Measurements from ENCODE around the gene RGS19.

Gene RGS19

GRCh38 chr20:64076061-64076997 is 3.0 kb downstream of the RGS19 start:
- Histone ChIP-seq H3K36me3 (ENCODE audit: control insufficient read depth, insufficient read depth, low read length) (no peaks in the 10 kb centered on the region), H3K4me3 (ENCODE audit: low read length) (no peak overlapping the region), H3K4me1 (ENCODE audit: control insufficient read depth, insufficient read depth, low read length) (peaks cover 14% of the 10 kb centered on the region), H3K9me3 (ENCODE audit: control insufficient read depth, low read length) (no peaks in the 10 kb centered on the region), H3K9ac (ENCODE audit: low read length) (no peak overlapping the region), H3K27me3 (ENCODE audit: control insufficient read depth, insufficient read depth, low read length) (peaks cover 12% of the 10 kb centered on the region)

GRCh38 chr20:64075556-64075955 is 3.8 kb downstream of the RGS19 start:
- H3K36me3 ChIP-seq (ENCODE audit: control insufficient read depth, insufficient read depth, low read length), result no peaks in the 10 kb centered on the region
- peaks cover 14% of the 10 kb centered on the region for H3K4me1 ChIP-seq (ENCODE audit: control insufficient read depth, insufficient read depth, low read length)
- peaks cover 8% of the 10 kb centered on the region for H3K27me3 ChIP-seq (ENCODE audit: control insufficient read depth, insufficient read depth, low read length)
- H3K9me3 ChIP-seq (ENCODE audit: control insufficient read depth, low read length), result no peaks in the 10 kb centered on the region
- H3K9ac ChIP-seq (ENCODE audit: low read length), result no peak overlapping the region
- no peak overlapping the region for H3K4me3 ChIP-seq (ENCODE audit: low read length)

GRCh38 chr20:64074963-64075362 is 4.4 kb downstream of the RGS19 start:
- H3K36me3 ChIP-seq (ENCODE audit: control insufficient read depth, insufficient read depth, low read length), result no peaks in the 10 kb centered on the region
- H3K4me3 ChIP-seq (ENCODE audit: low read length), result no peak overlapping the region
- H3K4me1 ChIP-seq (ENCODE audit: control insufficient read depth, insufficient read depth, low read length), result peaks cover 14% of the 10 kb centered on the region

GRCh38 chr20:64074184-64074789 is 5.0 kb downstream of the RGS19 start:
- Histone ChIP-seq H3K27me3 (ENCODE audit: control insufficient read depth, insufficient read depth, low read length) (peaks cover 8% of the 10 kb centered on the region), H3K9ac (ENCODE audit: low read length) (no peak overlapping the region), H3K4me3 (ENCODE audit: low read length) (no peak overlapping the region), H3K4me1 (ENCODE audit: control insufficient read depth, insufficient read depth, low read length) (peaks cover 12% of the 10 kb centered on the region), H3K9me3 (ENCODE audit: control insufficient read depth, low read length) (no peaks in the 10 kb centered on the region), H3K36me3 (ENCODE audit: control insufficient read depth, insufficient read depth, low read length) (no peaks in the 10 kb centered on the region)

More at GRCh38 chr20:64074963-64075362, 4.4 kb downstream of the RGS19 start:
- Histone ChIP-seq H3K27me3 (ENCODE audit: control insufficient read depth, insufficient read depth, low read length) (peaks cover 8% of the 10 kb centered on the region), H3K9me3 (ENCODE audit: control insufficient read depth, low read length) (no peaks in the 10 kb centered on the region), H3K9ac (ENCODE audit: low read length) (no peak overlapping the region)

GRCh38 chr20:64073476-64074183 is 5.7 kb downstream of the RGS19 start:
- Histone ChIP-seq H3K9me3 (ENCODE audit: control insufficient read depth, low read length) (no peaks in the 10 kb centered on the region), H3K4me1 (ENCODE audit: control insufficient read depth, insufficient read depth, low read length) (peaks cover 6% of the 10 kb centered on the region), H3K9ac (ENCODE audit: low read length) (no peak overlapping the region), H3K4me3 (ENCODE audit: low read length) (no peak overlapping the region), H3K27me3 (ENCODE audit: control insufficient read depth, insufficient read depth, low read length) (peaks cover 3% of the 10 kb centered on the region), H3K36me3 (ENCODE audit: control insufficient read depth, insufficient read depth, low read length) (no peaks in the 10 kb centered on the region)

DNA sequence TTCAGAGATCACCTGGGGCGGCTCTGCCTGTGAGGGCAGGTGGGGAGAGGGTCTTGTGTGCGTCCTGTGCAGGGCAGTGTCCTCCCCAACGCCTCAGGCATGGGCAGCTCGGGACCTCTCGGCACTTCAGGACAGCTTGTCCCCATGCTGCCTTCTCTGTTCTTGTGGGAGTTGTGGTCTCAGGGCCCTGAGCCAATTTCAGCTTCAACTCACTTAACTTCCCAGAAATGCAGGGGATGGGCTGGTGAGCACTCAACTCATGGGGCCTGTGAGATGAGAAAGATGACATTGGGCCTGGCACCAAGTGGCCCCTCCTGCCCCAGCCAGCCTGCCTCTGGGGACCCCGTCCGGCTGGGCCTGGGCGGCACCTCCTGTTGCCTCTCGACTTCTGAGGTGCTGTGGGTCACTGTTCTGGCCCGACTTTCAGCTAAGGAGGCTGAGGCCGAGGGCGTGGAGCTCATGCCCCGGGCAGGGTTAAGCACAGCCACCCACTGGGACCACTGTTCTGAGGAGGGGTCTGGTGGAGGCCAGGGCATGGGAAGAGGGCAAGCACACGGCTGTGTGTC is 6.7 kb downstream of the RGS19 start:
- no peaks in the 10 kb centered on the region for H3K9me3 ChIP-seq (ENCODE audit: control insufficient read depth, low read length)

GRCh38 chr20:64071341-64072332 is 7.7 kb downstream of the RGS19 start:
- Histone ChIP-seq H3K4me3 (ENCODE audit: low read length) (no peak overlapping the region), H3K9me3 (ENCODE audit: control insufficient read depth, low read length) (no peaks in the 10 kb centered on the region), H3K9ac (ENCODE audit: low read length) (no peak overlapping the region), H3K36me3 (ENCODE audit: control insufficient read depth, insufficient read depth, low read length) (no peaks in the 10 kb centered on the region), H3K4me1 (ENCODE audit: control insufficient read depth, insufficient read depth, low read length) (peaks cover 6% of the 10 kb centered on the region), H3K27me3 (ENCODE audit: control insufficient read depth, insufficient read depth, low read length) (no peaks in the 10 kb centered on the region)

More for the DNA sequence above, 6.7 kb downstream of the RGS19 start:
- Histone ChIP-seq H3K27me3 (ENCODE audit: control insufficient read depth, insufficient read depth, low read length) (no peaks in the 10 kb centered on the region), H3K9ac (ENCODE audit: low read length) (no peak overlapping the region), H3K36me3 (ENCODE audit: control insufficient read depth, insufficient read depth, low read length) (no peaks in the 10 kb centered on the region), H3K4me1 (ENCODE audit: control insufficient read depth, insufficient read depth, low read length) (no peaks in the 10 kb centered on the region), H3K4me3 (ENCODE audit: low read length) (no peak overlapping the region)

GRCh38 chr20:64070244-64070993 is 8.9 kb downstream of the RGS19 start:
- peaks cover 8% of the 10 kb centered on the region for H3K4me1 ChIP-seq (ENCODE audit: control insufficient read depth, insufficient read depth, low read length)
- no peak overlapping the region for H3K4me3 ChIP-seq (ENCODE audit: low read length)
- no peak overlapping the region for H3K9ac ChIP-seq (ENCODE audit: low read length)
- no peaks in the 10 kb centered on the region for H3K9me3 ChIP-seq (ENCODE audit: control insufficient read depth, low read length)
- no peaks in the 10 kb centered on the region for H3K36me3 ChIP-seq (ENCODE audit: control insufficient read depth, insufficient read depth, low read length)
- no peaks in the 10 kb centered on the region for H3K27me3 ChIP-seq (ENCODE audit: control insufficient read depth, insufficient read depth, low read length)

DNA sequence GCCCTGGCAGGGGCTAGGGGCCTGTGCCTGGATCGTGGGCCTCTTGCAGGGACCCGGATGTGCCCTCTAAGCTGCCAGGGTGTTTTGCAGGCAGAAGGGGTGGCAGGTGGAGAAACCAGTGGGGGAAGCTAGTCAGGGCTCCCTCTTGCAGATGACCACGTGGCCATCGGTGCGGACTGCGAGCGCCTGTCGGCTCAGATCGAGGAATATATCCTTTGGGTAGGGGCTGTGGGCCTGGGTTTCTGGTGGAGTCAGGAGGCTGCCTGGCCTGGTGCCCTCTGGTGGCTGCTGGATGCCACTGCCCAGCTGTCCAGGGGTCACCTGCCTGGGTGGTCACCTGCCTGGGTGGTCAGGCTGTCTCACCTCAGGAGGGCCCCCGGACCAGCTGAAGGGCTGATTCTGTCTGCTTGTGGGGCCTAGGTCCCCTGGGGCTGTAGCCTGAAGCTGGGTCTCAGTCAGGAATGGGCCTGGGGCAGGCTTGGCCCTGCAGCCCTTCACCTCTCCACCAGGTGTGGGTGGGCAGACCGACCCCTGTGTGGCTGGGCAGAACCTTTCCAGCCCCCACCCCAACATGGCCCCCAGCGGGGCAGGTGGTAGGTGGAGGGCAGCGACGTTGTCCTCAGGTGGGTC is 9.6 kb downstream of the RGS19 start:
- Histone ChIP-seq H3K4me1 (ENCODE audit: control insufficient read depth, insufficient read depth, low read length) (peaks cover 9% of the 10 kb centered on the region), H3K4me3 (ENCODE audit: low read length) (no peak overlapping the region), H3K27me3 (ENCODE audit: control insufficient read depth, insufficient read depth, low read length) (no peaks in the 10 kb centered on the region), H3K36me3 (ENCODE audit: control insufficient read depth, insufficient read depth, low read length) (no peaks in the 10 kb centered on the region), H3K9ac (ENCODE audit: low read length) (no peak overlapping the region), H3K9me3 (ENCODE audit: control insufficient read depth, low read length) (no peaks in the 10 kb centered on the region)

DNA sequence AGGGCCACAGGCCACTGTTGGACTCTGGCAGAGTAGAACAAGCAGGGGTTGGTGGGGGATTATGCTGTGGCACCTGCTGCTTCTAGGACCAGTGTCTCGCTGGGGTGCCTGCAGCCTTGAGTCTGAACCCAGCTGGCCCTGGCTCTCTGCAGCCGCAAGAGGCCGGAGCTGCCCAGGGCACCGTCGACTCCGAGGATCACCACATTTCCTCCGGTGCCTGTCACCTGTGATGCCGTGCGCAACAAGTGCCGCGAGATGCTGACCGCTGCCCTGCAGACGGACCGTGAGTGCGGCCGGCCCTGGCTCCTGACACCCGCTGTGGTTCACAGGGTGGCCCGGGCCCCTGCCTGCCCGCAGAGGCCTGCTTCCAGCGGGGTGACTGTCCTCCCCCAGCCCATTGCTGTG is 10.1 kb downstream of the RGS19 start:
- Histone ChIP-seq H3K9me3 (ENCODE audit: control insufficient read depth, low read length) (no peaks in the 10 kb centered on the region), H3K4me3 (ENCODE audit: low read length) (no peak overlapping the region), H3K9ac (ENCODE audit: low read length) (no peak overlapping the region), H3K4me1 (ENCODE audit: control insufficient read depth, insufficient read depth, low read length) (peaks cover 14% of the 10 kb centered on the region), H3K27me3 (ENCODE audit: control insufficient read depth, insufficient read depth, low read length) (no peaks in the 10 kb centered on the region), H3K36me3 (ENCODE audit: control insufficient read depth, insufficient read depth, low read length) (no peaks in the 10 kb centered on the region)

Measured in mucosa of stomach (tissue), 1 donor.